Fibroblast of villous mesenchyme (primary cell): Measurements from ENCODE around the gene ARL2. TPM values are rescaled to one million over a fixed set of nuclear protein-coding genes. Genes with fewer than 3 reads are reported as not detected.
A peak's percentile ranks its signal among the peaks of the same experiment; 100 is the strongest.

Experiments used
- DNase-seq: peaks from one replicate; pipeline ENCODE4 v3.0.0-alpha.2; 2010; ENCODE audit warnings: low read depth
- H3K4me3 ChIP-seq: 2 replicates; pipeline ENCODE4 v1.5.1; 2011; ENCODE audit warnings: low read depth, mild to moderate bottlenecking, low read length
- total RNA-seq: library from RNA; depleted of rRNA; stranded (reverse); fragments of >200 nt; gene quantifications from 2 replicates; pipeline ENCODE4 v1.2.3, GENCODE V29; 2012
- TF ChIP-seq, protein P1 (sequence below): IDR thresholded peaks from 2 replicates; pipeline ENCODE4 v1.5.1; 2012; ENCODE audit warnings: low read depth, mild to moderate bottlenecking, low read length; ENCODE audit not compliant: insufficient read depth

The ARL2 gene
- total RNA-seq, 1 donor = 44.5 TPM

DNA sequence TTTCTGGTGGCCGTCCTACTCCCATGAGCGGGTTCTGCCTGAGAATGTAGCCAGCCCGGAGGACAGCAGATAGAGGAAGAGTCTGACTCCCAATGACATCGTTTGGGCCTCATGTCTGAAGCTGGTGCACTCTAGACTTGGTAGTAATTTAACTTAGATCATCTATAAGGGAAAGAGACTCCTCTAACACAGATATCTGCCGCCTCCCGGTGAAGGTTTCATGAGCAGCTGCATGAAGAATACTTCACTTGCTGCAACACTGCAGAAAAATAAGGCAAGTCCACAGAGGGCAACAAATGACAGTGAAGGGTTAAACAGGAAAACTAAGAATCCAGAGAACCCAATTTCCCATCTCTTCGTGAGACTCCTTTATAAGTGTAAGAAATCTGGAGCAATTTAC is 5.9 kb upstream of the ARL2 start:
- no peak overlapping the region for H3K4me3 ChIP-seq
- DNase-seq = no peak
- TF ChIP-seq, protein P1, sequence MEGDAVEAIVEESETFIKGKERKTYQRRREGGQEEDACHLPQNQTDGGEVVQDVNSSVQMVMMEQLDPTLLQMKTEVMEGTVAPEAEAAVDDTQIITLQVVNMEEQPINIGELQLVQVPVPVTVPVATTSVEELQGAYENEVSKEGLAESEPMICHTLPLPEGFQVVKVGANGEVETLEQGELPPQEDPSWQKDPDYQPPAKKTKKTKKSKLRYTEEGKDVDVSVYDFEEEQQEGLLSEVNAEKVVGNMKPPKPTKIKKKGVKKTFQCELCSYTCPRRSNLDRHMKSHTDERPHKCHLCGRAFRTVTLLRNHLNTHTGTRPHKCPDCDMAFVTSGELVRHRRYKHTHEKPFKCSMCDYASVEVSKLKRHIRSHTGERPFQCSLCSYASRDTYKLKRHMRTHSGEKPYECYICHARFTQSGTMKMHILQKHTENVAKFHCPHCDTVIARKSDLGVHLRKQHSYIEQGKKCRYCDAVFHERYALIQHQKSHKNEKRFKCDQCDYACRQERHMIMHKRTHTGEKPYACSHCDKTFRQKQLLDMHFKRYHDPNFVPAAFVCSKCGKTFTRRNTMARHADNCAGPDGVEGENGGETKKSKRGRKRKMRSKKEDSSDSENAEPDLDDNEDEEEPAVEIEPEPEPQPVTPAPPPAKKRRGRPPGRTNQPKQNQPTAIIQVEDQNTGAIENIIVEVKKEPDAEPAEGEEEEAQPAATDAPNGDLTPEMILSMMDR = no peak

DNA sequence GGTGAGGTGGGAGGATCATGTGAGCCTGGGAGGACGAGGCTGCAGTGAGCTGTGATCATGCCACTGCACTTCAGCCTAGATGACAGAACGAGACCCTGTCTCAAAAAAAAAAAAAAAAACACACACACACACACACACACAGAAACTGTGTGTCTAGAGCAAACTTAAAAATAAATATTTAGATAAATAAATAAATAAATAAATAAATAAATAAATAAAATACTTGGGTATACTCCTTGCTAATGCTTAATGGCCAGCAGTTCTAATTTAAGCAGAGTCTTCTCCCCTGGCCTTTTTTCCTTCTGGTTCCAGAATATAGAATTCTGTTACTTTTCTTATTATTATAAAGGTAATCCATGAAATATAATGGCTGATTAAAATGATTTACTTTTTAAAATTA is 5.1 kb upstream of the ARL2 start:
- no peak overlapping the region for H3K4me3 ChIP-seq
- DNase-seq = no peak
- TF ChIP-seq, protein P1 = no peak

DNA sequence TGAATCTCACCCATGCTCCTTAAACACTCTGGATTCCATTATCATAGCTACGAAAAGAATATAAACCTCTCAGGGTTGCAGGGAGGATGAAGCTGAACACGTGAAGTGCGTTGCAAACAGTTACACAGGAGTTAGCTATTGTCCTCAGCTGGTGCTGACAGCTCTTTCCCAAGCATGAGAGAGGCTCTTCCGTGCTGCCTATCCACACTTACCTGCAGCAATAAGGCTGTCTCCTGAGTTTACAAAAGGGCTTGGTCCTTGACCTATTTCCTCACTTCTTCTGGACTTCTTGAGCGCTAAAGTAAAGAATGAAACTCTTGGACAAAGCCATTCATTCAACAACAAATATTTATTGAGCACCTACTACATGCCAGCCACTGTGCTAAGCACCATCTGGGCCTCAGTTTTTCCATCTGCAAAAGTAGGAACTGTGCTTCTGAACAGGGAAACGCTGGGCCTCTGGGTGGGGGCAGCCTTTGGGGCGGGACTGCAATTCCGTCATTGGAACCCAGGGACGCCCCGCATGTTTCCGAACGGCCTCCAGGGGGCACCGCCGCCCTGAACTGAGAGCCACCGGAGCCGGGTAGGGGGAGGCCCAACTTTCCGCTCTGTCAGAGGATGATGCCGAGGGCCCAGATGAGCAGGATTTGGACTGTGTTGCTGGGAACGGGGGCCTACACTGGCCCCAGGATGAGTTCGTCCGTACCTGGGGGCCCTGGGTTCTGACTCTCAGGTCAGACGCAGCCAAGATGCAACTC is 651 bp upstream of the ARL2 start:
- peak; percentile 85 for DNase-seq
- H3K4me3 ChIP-seq = peak overlapping the region; percentile 89
- TF ChIP-seq, protein P1 = peak; percentile 74

DNA sequence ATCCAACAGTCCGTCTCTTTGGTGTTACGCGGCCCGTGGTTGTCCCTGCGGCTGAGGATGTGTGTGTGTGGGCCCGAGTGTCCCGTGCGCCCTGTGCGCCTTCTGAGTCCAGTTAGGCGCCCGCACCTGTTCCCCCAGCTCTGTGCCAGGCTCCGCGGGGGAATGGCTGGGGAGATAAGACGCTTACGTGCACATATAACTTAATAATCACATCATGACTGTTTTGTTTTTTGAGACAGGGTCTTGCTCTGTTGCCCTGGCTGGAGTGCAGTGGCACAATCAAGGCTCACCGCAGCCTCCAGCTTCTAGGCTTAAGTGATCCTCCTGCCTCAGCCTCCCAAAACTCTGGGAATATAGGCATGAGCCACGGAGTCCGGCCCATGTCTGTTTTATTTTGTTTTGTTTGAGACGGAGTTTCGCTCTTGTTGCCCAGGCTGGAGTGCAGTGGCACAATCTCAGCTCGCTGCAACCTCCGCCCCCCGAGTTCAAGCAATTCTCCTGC is 817 bp downstream of the ARL2 start:
- peak; percentile 31 for DNase-seq

DNA sequence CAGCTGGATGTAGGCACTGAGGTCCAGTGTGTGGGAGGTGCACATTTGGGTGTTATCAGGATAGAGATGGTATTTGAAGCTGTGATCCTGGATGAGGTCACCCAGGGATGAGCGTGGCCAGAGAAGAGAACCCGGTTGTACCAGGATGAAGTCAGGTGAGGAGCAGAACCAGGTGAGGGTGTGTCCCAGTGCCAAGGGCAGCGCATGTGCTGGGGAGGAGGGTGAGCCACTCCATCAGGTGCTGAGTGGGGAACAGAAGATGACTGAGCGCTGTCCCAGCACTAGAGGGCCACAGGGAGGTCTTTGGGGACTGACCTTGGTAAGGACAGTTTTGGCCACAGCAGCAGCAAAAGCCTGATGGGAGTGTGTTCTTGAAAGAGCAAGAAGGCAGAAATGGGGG is 2.7 kb downstream of the ARL2 start:
- no peak for DNase-seq
- H3K4me3 ChIP-seq = no peak overlapping the region
- TF ChIP-seq, protein P1 = no peak

More for the DNA sequence above, 817 bp downstream of the ARL2 start:
- TF ChIP-seq, protein P1 = no peak
- peak overlapping the region; percentile 89 for H3K4me3 ChIP-seq

DNA sequence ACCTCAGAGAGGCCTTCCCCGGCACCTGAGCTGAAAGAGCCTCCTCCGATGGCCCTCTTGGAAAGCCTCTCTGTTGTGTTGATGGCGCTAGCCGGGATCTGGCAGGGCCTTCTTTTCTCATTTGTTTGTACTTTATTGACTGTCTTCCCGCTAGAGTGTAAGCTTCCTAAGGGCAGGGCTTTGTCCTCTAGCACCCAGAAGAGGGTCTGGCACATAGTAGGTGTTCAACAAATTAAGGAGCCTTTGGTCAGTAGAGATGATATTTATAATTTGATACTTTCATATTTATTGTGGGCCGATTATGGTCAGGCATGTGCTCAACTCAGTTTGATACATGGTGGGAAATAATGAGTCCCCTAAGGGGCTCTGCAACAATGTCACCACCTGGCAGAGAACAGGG is 4.0 kb downstream of the ARL2 start:
- no peak for DNase-seq
- TF ChIP-seq, protein P1 = no peak

More for the DNA sequence above, 4.0 kb downstream of the ARL2 start:
- H3K4me3 ChIP-seq = no peak overlapping the region
